Measurements from ENCODE around the gene GPR137. TPM values are rescaled to one million over a fixed set of nuclear protein-coding genes. Genes with fewer than 3 reads are reported as not detected.
A peak's percentile ranks its signal among the peaks of the same experiment; 100 is the strongest.

Gene GPR137
- polyA plus RNA-seq, 3 donors, result 27.2 to 42.7 (median 42.7) TPM

GRCh38 chr11:64246871-64247728 is 38.5 kb upstream of the GPR137 start, which contains the start of gene PPP1R14B:
Gene PPP1R14B, minus strand, starts transcription at chr11:64246943. Its CDS starts 270 bp downstream, at chr11:64246673.
- DNase-seq (ENCODE audit: extremely low read depth in 1 of 11, low read depth in 9 of 11, low spot score in 4 of 11), result peak in 3 of 11 donors; percentile 74 to 80 (median 79)

- no peak for DNase-seq (ENCODE audit: extremely low read depth in 1 of 11, low read depth in 9 of 11, low spot score in 4 of 11)
Measured at GRCh38 chr11:64247729-64248531, 37.7 kb upstream of the GPR137 start.

- DNase-seq (ENCODE audit: extremely low read depth in 1 of 11, low read depth in 9 of 11, low spot score in 4 of 11), result no peak
Measured at GRCh38 chr11:64248578-64248977, 37.1 kb upstream of the GPR137 start.

- DNase-seq (ENCODE audit: extremely low read depth in 1 of 11, low read depth in 9 of 11, low spot score in 4 of 11), result no peak
Measured at GRCh38 chr11:64249038-64249437, 36.6 kb upstream of the GPR137 start.

GRCh38 chr11:64249563-64250414 is 35.9 kb upstream of the GPR137 start:
- no peak for DNase-seq (ENCODE audit: extremely low read depth in 1 of 11, low read depth in 9 of 11, low spot score in 4 of 11)

GRCh38 chr11:64250415-64251015 is 35.1 kb upstream of the GPR137 start:
- no peak for DNase-seq (ENCODE audit: extremely low read depth in 1 of 11, low read depth in 9 of 11, low spot score in 4 of 11)

GRCh38 chr11:64251016-64251752 is 34.5 kb upstream of the GPR137 start, which contains the start of gene PLCB3:
Gene PLCB3, plus strand, starts transcription at chr11:64251530. Its CDS starts 120 bp downstream, at chr11:64251650.
- no peak for DNase-seq (ENCODE audit: extremely low read depth in 1 of 11, low read depth in 9 of 11, low spot score in 4 of 11)

- DNase-seq (ENCODE audit: extremely low read depth in 1 of 11, low read depth in 9 of 11, low spot score in 4 of 11), result no peak
Measured at GRCh38 chr11:64251753-64252002, 34.0 kb upstream of the GPR137 start.

GRCh38 chr11:64252003-64252872 is 33.4 kb upstream of the GPR137 start:
- DNase-seq (ENCODE audit: extremely low read depth in 1 of 11, low read depth in 9 of 11, low spot score in 4 of 11), result no peak

- DNase-seq (ENCODE audit: extremely low read depth in 1 of 11, low read depth in 9 of 11, low spot score in 4 of 11), result no peak
Measured at GRCh38 chr11:64253043-64253442, 32.6 kb upstream of the GPR137 start.

- DNase-seq (ENCODE audit: extremely low read depth in 1 of 11, low read depth in 9 of 11, low spot score in 4 of 11), result no peak
Measured at GRCh38 chr11:64253481-64253880, 32.2 kb upstream of the GPR137 start.

- DNase-seq (ENCODE audit: extremely low read depth in 1 of 11, low read depth in 9 of 11, low spot score in 4 of 11), result no peak
Measured at GRCh38 chr11:64254326-64254725, 31.3 kb upstream of the GPR137 start.

- DNase-seq (ENCODE audit: extremely low read depth in 1 of 11, low read depth in 9 of 11, low spot score in 4 of 11), result no peak
Measured at GRCh38 chr11:64255135-64256128, 30.2 kb upstream of the GPR137 start.

- no peak for DNase-seq (ENCODE audit: extremely low read depth in 1 of 11, low read depth in 9 of 11, low spot score in 4 of 11)
Measured at GRCh38 chr11:64256300-64256699, 29.3 kb upstream of the GPR137 start.

GRCh38 chr11:64258356-64258755 is 27.3 kb upstream of the GPR137 start:
- no peak for DNase-seq (ENCODE audit: extremely low read depth in 1 of 11, low read depth in 9 of 11, low spot score in 4 of 11)

- DNase-seq (ENCODE audit: extremely low read depth in 1 of 11, low read depth in 9 of 11, low spot score in 4 of 11), result no peak
Measured at GRCh38 chr11:64258946-64259532, 26.6 kb upstream of the GPR137 start.
